IPS-18c (cell line): ENCODE data around the gene SLC29A4.

Experiments used
- H3K4me3 ChIP-seq: 2 replicates; pipeline ENCODE4 v1.7.0; 2013; ENCODE audit warnings: low read depth, mild to moderate bottlenecking, low read length, moderate library complexity; ENCODE audit not compliant: insufficient read depth
- H3K9me3 ChIP-seq: one replicate; pipeline ENCODE4 v1.6.1; 2013; ENCODE audit warnings: mild to moderate bottlenecking, low read length, moderate library complexity; ENCODE audit not compliant: control insufficient read depth, insufficient read depth

The SLC29A4 gene

DNA sequence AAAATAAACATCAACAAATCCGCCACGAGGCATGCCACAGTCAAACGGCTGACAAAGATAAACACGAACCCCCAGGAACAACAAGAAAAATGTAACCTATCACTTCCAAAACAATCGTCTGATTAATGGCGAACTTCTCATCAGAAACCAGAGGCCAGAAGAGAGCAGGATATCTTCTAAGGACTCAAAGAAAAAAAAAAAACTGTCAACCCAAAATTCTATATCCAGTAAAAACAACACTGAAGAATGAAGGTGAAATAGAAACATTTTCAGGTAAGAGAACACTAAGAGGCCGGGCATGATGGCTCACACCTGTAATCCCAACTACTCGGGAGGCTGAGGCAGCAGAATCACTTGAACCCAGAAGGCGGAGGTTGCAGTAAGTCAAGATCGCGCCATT lies 54.3 kb downstream of the SLC29A4 start:
- Histone ChIP-seq H3K9me3 (no peaks in the 10 kb centered on the region), H3K4me3 (no peak overlapping the region)

GRCh38 chr7:5339955-5340354 lies 57.2 kb downstream of the SLC29A4 start:
- Histone ChIP-seq H3K4me3 (no peak overlapping the region), H3K9me3 (peaks cover 6% of the 10 kb centered on the region)

GRCh38 chr7:5342631-5343030 lies 59.9 kb downstream of the SLC29A4 start:
- Histone ChIP-seq H3K9me3 (peaks cover 6% of the 10 kb centered on the region), H3K4me3 (no peak overlapping the region)

DNA sequence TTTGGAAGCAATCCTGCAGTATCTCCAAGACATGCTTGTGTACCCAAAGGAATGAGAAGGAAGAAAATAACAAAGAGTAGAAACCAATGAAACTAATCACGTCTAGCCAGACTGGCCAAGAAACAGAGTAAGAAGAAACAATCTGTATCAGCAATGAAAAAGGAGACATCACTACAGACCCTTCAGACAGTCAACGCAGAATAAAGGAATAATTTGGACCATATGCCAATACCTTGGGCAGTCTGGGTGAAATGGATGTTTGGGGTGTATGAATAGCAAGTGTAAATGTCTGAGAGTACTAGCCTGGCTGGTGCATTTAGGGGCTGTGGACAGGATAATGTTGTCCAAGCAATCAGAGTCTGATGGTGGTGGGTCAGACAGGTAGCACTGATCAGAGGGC lies 61.1 kb downstream of the SLC29A4 start:
- Histone ChIP-seq H3K9me3 (peaks cover 6% of the 10 kb centered on the region), H3K4me3 (no peak overlapping the region)

DNA sequence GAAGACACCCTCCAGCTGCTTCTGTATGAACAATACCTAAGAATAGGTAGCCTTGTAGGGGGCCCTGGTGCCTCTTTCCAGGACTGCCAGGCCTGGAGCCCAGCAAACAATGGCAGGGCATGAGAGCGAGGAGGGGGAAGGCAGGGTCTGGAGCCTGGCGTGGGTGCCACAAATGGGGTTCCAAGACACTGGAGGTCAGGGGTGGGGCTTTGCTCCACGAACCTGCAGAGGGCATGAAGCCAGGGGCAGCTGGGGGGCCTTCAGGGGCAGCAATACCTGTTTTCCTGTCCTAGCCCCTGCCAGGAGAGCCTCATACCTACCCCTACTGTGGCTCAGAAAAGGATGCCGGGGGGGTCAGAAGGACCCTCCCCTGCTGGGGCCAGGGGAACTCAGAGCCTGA lies 61.6 kb downstream of the SLC29A4 start:
- no peak overlapping the region for H3K4me3 ChIP-seq
- peaks cover 6% of the 10 kb centered on the region for H3K9me3 ChIP-seq

- H3K4me3 ChIP-seq, result no peak overlapping the region
Observed at GRCh38 chr7:5345171-5345570, 62.4 kb downstream of the SLC29A4 start.

GRCh38 chr7:5345671-5346070 lies 62.9 kb downstream of the SLC29A4 start:
- no peak overlapping the region for H3K4me3 ChIP-seq
- H3K9me3 ChIP-seq, result peaks cover 6% of the 10 kb centered on the region

More at GRCh38 chr7:5345171-5345570, 62.4 kb downstream of the SLC29A4 start:
- H3K9me3 ChIP-seq, result peaks cover 6% of the 10 kb centered on the region

- Histone ChIP-seq H3K9me3 (peaks cover 4% of the 10 kb centered on the region), H3K4me3 (no peak overlapping the region)
Observed at GRCh38 chr7:5348134-5349004, 65.6 kb downstream of the SLC29A4 start.

DNA sequence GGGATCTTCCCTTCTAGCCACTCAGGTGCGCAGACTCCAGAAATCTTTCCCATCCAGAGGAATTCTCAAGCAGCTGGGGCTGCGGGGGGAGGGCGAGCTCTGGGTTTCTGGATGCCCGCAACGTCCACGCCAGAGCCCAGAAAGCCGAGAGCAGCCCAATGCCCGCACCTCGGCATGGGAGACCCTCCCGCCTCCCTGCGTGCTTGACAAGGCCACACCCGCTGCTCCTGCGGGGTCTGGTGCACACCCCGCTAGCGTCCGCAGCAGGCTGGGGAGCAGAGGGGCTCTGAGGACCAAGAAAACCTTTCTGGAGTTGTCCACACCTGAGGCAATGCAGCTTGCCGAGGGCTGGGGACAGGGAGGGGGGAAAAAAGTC lies 66.2 kb downstream of the SLC29A4 start:
- H3K9me3 ChIP-seq, result no peaks in the 10 kb centered on the region
- H3K4me3 ChIP-seq, result 0 out of 2 replicates have a peak overlapping the region, but pooled peaks have one; percentile 15

- no peak overlapping the region for H3K4me3 ChIP-seq
- H3K9me3 ChIP-seq, result no peaks in the 10 kb centered on the region
Observed at GRCh38 chr7:5349437-5350173, 66.9 kb downstream of the SLC29A4 start.

DNA sequence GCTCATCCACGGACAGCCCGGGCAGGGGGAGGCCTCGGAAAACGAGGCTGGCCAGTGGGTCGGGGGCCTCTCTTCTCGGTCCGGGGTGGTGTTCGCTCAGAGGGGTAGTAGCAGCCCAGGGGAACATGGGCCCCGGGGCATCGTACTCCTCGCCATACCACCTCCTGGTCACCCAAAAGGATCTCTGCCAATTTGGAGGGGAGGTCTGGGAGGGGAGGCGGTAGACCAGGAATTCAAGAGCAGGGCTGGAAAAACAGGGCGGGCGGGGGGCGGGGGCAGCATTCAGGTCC lies 67.4 kb downstream of the SLC29A4 start:
- no peaks in the 10 kb centered on the region for H3K9me3 ChIP-seq
- H3K4me3 ChIP-seq, result no peak overlapping the region

DNA sequence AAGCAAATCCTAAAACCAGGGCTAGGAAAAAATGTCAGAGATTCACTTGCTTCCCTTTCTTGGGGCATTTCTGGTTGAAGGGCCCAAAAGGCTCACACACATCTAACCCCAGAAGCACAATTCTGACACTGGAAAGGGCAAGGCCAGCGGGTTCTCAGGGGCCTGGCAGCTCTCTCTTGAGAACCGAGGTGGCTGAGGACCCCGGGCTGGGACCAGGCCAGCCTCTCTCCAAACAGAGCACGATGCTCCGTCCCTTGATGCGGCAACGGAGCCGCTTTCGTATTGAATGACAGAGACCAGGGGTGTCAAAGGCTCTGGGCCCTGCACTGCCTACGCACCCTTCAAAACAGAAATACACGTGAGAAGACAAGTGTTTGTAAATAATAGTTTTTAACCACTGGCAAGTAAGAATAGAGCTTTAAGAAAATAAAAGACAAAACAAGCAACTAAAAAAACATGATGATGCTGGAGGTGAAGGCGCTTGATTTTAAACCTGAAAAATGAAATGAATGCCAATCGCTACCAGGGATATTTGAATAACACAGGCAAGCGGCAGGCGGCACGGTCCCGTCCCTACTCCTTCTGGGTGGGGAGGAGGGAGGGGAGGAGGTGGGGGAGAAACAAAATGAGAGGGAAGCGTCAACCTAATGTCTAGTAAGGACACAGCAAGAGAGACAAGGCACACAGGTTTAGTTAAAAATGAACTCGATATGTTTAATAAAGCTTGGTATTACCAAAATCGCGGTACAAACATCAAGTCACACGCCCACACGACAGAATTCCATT lies 68.0 kb downstream of the SLC29A4 start:
- no peak overlapping the region for H3K4me3 ChIP-seq
- no peaks in the 10 kb centered on the region for H3K9me3 ChIP-seq

GRCh38 chr7:5351507-5352265 lies 68.9 kb downstream of the SLC29A4 start:
- Histone ChIP-seq H3K9me3 (no peaks in the 10 kb centered on the region), H3K4me3 (no peak overlapping the region)

DNA sequence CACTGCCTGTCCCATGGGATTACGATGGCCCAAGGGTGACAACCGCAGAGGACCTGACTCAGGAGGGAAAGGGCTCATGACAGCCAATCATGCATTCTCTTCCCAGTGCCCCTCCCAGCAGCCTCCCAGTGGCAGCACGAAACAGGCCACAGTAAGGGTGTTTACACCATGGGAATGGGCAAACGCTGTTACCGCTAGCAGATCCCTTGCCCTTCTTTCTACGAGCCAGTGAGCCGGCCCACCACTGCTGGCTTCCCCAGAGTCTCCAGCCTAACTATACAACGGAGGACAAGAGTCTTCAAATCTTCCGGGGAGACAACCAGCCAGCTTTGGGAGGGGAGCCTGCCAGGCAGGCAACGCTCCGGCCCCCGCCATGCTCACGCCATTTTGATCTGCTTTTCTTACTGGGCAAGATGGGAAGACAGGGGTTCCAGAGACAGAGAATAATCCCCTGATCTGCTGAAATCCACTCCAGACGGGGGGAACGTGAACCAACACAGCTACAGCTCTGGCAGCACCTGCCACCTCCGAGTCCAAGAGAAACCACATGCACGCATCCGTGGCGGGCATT lies 69.8 kb downstream of the SLC29A4 start:
- Histone ChIP-seq H3K4me3 (no peak overlapping the region), H3K9me3 (no peaks in the 10 kb centered on the region)

GRCh38 chr7:5354460-5355232 lies 71.9 kb downstream of the SLC29A4 start:
- no peaks in the 10 kb centered on the region for H3K9me3 ChIP-seq
- no peak overlapping the region for H3K4me3 ChIP-seq
